Keratinocyte (primary cell): ENCODE data around the gene RPAIN. TPM values are rescaled to one million over a fixed set of nuclear protein-coding genes. Genes with fewer than 3 reads are reported as not detected.

Experiments
- DNase-seq: peaks from one replicate; pipeline ENCODE4 v3.0.0-alpha.2; 2011; ENCODE audit warnings: low read depth, missing footprints, low spot score
- FAIRE-seq: peaks from 2 replicates; lab custom pipeline; 2011; peaks lifted over from hg19 to GRCh38; lab: Jason Lieb, UNC
- H2AFZ ChIP-seq: 2 replicates; pipeline ENCODE4 v1.6.0; 2012; ENCODE audit warnings: low read length, control low read depth, inconsistent platforms; ENCODE audit not compliant: control insufficient read depth
- H3K27ac ChIP-seq: 2 replicates; pipeline ENCODE4 v1.5.1; 2011; ENCODE audit warnings: low read length; ENCODE audit not compliant: control insufficient read depth, insufficient read depth
- H3K27me3 ChIP-seq: 3 replicates; pipeline ENCODE4 v1.6.0; 2011; ENCODE audit warnings: low read length; ENCODE audit not compliant: control insufficient read depth, insufficient read depth; ENCODE audit errors: extremely low read depth
- H3K36me3 ChIP-seq, 2 experiments: 2 replicates in 1 of 2; 3 replicates in 1 of 2; pipeline ENCODE4 v1.5.1; 2011; ENCODE audit warnings: low read length in 2 of 2, mild to moderate bottlenecking in 1 of 2; ENCODE audit not compliant: control insufficient read depth in 2 of 2, insufficient read depth in 2 of 2; ENCODE audit errors: extremely low read depth in 1 of 2
- H3K4me1 ChIP-seq: 3 replicates; pipeline ENCODE4 v1.5.1; 2011; ENCODE audit warnings: low read length; ENCODE audit not compliant: control insufficient read depth, insufficient read depth; ENCODE audit errors: extremely low read depth
- H3K4me2 ChIP-seq: 3 replicates; pipeline ENCODE4 v1.6.0; 2011; ENCODE audit warnings: low read depth, low read length; ENCODE audit not compliant: control insufficient read depth, insufficient read depth; ENCODE audit errors: extremely low read depth
- H3K4me3 ChIP-seq, 3 experiments: fragments of 200-600 bp in 1 of 3; sonication (generic) in 1 of 3; 2 replicates in 2 of 3; 3 replicates in 1 of 3; pipeline ENCODE4 v1.5.1; 2011 to 2016; ENCODE audit warnings: low read length in 3 of 3, mild to moderate bottlenecking in 3 of 3, control low read depth in 2 of 3, inconsistent platforms in 1 of 3, low read depth in 1 of 3, mixed read lengths in 1 of 3, mixed run types in 1 of 3, moderate library complexity in 1 of 3; ENCODE audit not compliant: control insufficient read depth in 2 of 3, insufficient read depth in 2 of 3; ENCODE audit errors: extremely low read depth in 1 of 3
- H3K79me2 ChIP-seq: 2 replicates; pipeline ENCODE4 v1.6.0; 2012; ENCODE audit warnings: low read length; ENCODE audit not compliant: control insufficient read depth, insufficient read depth
- H3K9ac ChIP-seq: 3 replicates; pipeline ENCODE4 v1.6.0; 2011; ENCODE audit warnings: low read length; ENCODE audit not compliant: control insufficient read depth, insufficient read depth; ENCODE audit errors: extremely low read depth
- H3K9me1 ChIP-seq: 3 replicates; pipeline ENCODE4 v1.6.0; 2011; ENCODE audit warnings: low read length; ENCODE audit not compliant: control insufficient read depth, insufficient read depth; ENCODE audit errors: extremely low read depth
- H3K9me3 ChIP-seq: 2 replicates; pipeline ENCODE4 v1.5.1; 2012; ENCODE audit warnings: low read depth, low read length; ENCODE audit not compliant: control insufficient read depth
- H4K20me1 ChIP-seq: 3 replicates; pipeline ENCODE4 v1.6.0; 2011; ENCODE audit warnings: low read length; ENCODE audit not compliant: control insufficient read depth, insufficient read depth; ENCODE audit errors: extremely low read depth
- EZH2 ChIP-seq: IDR thresholded peaks from one replicate; pipeline ENCODE4 v1.6.1; 2012; ENCODE audit warnings: inconsistent platforms, mild to moderate bottlenecking, low read length, moderate library complexity
- dilution Hi-C: fragments of 300-500 bp; cut with MboI; formaldehyde crosslinking; loops from one replicate; pipeline ENCODE4 v1.7.0; 2020; ENCODE audit warnings: low sequenced_read_pairs; ENCODE audit not compliant: extremely low pct_ligation_motif_present
- polyA plus RNA-seq, 5 experiments: library from polyadenylated mRNA; depleted of rRNA in 3 of 5; stranded (reverse) in 3 of 5; stranded (forward) in 1 of 5; unstranded in 1 of 5; fragments of >200 nt; gene quantifications; 1 replicate in 1 of 5; 2 replicates in 3 of 5; 3 replicates in 1 of 5; pipeline versions ENCODE4 v1.2.1 to v1.2.3, GENCODE V29; 2011 to 2012; ENCODE audit warnings: missing spikeins in 2 of 5, low read depth in 1 of 5, low replicate concordance in 1 of 5
- TF ChIP-seq, protein P1 (sequence below), 3 experiments: IDR thresholded peaks in 1 of 3; conservative IDR thresholded peaks in 1 of 3; optimal IDR thresholded peaks in 1 of 3; 2 replicates in 2 of 3; 3 replicates in 1 of 3; pipeline versions ENCODE3 to v1.5.1; 2011; ENCODE audit warnings: low read length in 3 of 3, mild to moderate bottlenecking in 3 of 3, moderate library complexity in 2 of 3, control low read depth in 1 of 3, inconsistent platforms in 1 of 3; ENCODE audit not compliant: insufficient read depth in 2 of 3; ENCODE audit errors: extremely low read depth in 1 of 3

The RPAIN gene
- polyA plus RNA-seq, 1 donor (not counting 4 experiments of a cell fraction or from before 2014, with no cell fraction given): 22.5 TPM

DNA sequence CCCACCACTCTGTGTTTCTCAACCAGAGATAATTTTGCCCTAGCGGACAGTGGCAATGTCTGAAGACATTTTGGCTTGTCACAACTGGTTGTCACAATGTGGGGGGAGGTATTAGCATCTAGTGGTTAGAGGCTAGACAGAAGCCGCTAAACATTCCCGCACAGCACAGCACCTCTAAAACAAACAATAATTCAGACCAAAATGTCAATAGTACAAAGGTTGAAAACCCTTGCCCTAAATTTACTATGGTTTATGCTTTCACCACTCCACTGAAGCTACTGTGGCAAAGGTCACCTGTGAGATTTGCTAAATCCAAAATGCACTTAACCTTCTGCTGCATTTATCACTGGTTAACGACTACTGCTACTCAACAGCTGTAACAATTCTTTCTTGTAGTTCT, 14.6 kb upstream of the RPAIN start:
- H3K9me3 ChIP-seq: no peaks in the 10 kb centered on the region
- no peak for FAIRE-seq

DNA sequence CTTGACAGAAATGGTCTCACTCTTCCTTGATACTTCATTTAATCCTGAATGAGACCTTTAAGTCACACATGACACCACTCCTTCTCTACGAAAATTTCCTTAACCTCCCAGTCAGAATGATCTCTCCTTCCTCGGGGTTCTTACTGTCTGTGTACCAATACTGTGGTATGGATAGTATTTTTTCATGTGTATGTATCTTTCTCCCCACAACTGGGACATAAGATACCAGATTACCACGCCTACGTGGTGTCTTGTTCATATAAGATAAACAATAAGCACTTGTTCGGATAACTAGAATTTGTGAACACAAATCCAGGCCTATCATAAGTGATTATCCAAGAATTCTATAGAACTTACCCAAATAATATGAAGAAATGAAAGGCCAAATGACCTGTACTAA, 11.8 kb upstream of the RPAIN start:
- no peak for DNase-seq
- H3K27me3 ChIP-seq: no peaks in the 10 kb centered on the region
- H3K9ac ChIP-seq: no peak overlapping the region
- TF ChIP-seq EZH2: no peak
- TF ChIP-seq, protein P1, sequence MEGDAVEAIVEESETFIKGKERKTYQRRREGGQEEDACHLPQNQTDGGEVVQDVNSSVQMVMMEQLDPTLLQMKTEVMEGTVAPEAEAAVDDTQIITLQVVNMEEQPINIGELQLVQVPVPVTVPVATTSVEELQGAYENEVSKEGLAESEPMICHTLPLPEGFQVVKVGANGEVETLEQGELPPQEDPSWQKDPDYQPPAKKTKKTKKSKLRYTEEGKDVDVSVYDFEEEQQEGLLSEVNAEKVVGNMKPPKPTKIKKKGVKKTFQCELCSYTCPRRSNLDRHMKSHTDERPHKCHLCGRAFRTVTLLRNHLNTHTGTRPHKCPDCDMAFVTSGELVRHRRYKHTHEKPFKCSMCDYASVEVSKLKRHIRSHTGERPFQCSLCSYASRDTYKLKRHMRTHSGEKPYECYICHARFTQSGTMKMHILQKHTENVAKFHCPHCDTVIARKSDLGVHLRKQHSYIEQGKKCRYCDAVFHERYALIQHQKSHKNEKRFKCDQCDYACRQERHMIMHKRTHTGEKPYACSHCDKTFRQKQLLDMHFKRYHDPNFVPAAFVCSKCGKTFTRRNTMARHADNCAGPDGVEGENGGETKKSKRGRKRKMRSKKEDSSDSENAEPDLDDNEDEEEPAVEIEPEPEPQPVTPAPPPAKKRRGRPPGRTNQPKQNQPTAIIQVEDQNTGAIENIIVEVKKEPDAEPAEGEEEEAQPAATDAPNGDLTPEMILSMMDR (optimal IDR thresholded peaks at IDR 0.05 in 1 of 3, IDR thresholded peaks at IDR 0.05 in 1 of 3, conservative IDR thresholded peaks at IDR 0.05 in 1 of 3; ENCODE audit: extremely low read depth in 1 of 3, insufficient read depth in 2 of 3, low read length in 3 of 3): no peak
- H4K20me1 ChIP-seq: no peaks in the 10 kb centered on the region
- H3K9me1 ChIP-seq: peaks cover 2% of the 10 kb centered on the region
- H3K36me3 ChIP-seq: peaks cover 43 to 52% of the 10 kb centered on the region in 2 experiments
- peaks cover 3% of the 10 kb centered on the region for H3K4me1 ChIP-seq
- no peak overlapping the region for H3K4me3 ChIP-seq
- H3K79me2 ChIP-seq: peaks cover 14% of the 10 kb centered on the region
- H3K27ac ChIP-seq: no peak overlapping the region
- no peak overlapping the region for H2AFZ ChIP-seq
- no peak for FAIRE-seq
- dilution Hi-C loops: no loop called here
- H3K4me2 ChIP-seq: no peak overlapping the region
- H3K9me3 ChIP-seq: no peaks in the 10 kb centered on the region

More for the DNA sequence above, 14.6 kb upstream of the RPAIN start:
- Histone ChIP-seq H2AFZ (no peak overlapping the region), H3K4me3 (no peak overlapping the region), H4K20me1 (no peaks in the 10 kb centered on the region), H3K4me1 (no peaks in the 10 kb centered on the region), H3K79me2 (peaks cover 2% of the 10 kb centered on the region), H3K36me3 (peaks cover 35 to 45% of the 10 kb centered on the region in 2 experiments), H3K27ac (no peak overlapping the region), H3K4me2 (no peak overlapping the region), H3K9ac (no peak overlapping the region), H3K9me1 (no peaks in the 10 kb centered on the region), H3K27me3 (no peaks in the 10 kb centered on the region)
- no peak for DNase-seq
- no peak for TF ChIP-seq EZH2
- TF ChIP-seq, protein P1 (optimal IDR thresholded peaks at IDR 0.05 in 1 of 3, IDR thresholded peaks at IDR 0.05 in 1 of 3, conservative IDR thresholded peaks at IDR 0.05 in 1 of 3; ENCODE audit: extremely low read depth in 1 of 3, insufficient read depth in 2 of 3, low read length in 3 of 3): no peak
- dilution Hi-C loops: no loop called here
